Measurements from ENCODE around the gene LDHAL6A.

LDHAL6A gene

DNA sequence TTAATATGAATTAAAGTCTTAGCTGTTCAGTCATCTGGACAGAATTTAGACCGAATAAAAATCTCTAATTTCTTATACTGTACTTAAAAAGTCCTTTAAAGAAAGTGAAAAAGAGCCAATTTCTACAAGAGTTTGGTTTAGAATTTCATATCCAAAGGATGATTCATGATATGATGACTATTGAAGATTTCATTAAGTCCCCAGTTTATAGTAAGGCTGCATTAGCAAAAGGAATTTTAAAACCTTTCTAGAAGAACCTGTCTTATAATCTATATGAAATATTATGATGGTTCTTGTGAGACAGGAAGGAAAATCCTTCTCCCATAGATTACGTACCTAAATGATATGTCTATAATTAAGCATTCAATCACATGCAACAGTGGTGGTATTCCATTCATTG is 36.3 kb downstream of the LDHAL6A start:
- no peak for DNase-seq

- no peak for DNase-seq
These were observed 37.2 kb downstream of the LDHAL6A start for GRCh38 chr11:18492888-18493287.

GRCh38 chr11:18493310-18493709 is 37.7 kb downstream of the LDHAL6A start:
- DNase-seq: no peak

- no peak for DNase-seq
These were observed 39.6 kb downstream of the LDHAL6A start for GRCh38 chr11:18495271-18495670.

- DNase-seq: no peak
These were observed 40.0 kb downstream of the LDHAL6A start for GRCh38 chr11:18495703-18496102.

- no peak for DNase-seq
These were observed 42.4 kb downstream of the LDHAL6A start for GRCh38 chr11:18498039-18498438.

DNA sequence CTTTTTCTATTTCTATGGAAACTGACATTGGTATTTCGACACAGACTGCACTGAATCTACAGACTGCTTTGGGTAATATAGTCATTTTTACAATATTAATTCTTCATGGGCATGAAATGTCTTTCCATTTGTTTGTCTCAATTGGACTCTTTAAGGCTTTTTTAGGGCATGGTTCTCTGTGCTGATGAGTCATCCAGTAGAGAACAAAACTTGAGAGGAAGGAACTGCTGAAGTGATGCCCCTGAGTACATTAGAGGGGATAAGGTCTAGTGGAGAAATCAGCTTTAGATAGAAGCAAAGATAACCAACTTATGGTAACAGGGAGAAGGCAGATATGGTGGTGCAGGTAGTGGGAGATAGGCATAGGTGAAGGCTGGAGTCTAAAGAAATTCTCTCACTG is 46.0 kb downstream of the LDHAL6A start:
- no peak for DNase-seq

- no peak for DNase-seq
These were observed 46.7 kb downstream of the LDHAL6A start for GRCh38 chr11:18502352-18502751.

- no peak for DNase-seq
These were observed 65.5 kb downstream of the LDHAL6A start for GRCh38 chr11:18521122-18521521.

DNA sequence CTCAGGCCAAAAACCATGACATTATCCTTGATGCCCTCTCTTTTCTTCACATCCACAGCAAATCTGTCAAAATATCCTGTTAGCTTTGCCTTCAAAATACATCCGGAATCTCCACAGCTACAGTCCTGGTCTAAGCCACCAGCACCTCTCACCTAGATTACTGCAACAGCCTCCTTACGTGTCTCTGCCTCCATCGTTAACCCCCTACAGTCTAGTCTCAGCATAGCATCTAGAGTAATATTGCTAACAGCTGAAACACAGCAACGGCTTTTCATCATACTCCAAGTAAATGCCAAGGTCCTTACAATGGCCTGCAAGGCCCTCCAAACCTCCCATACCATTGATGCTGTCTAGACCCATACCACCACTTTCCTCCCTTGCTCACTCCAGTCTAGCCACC is 66.7 kb downstream of the LDHAL6A start:
- no peak for DNase-seq

GRCh38 chr11:18523084-18523483 is 67.4 kb downstream of the LDHAL6A start:
- no peak for DNase-seq

DNA sequence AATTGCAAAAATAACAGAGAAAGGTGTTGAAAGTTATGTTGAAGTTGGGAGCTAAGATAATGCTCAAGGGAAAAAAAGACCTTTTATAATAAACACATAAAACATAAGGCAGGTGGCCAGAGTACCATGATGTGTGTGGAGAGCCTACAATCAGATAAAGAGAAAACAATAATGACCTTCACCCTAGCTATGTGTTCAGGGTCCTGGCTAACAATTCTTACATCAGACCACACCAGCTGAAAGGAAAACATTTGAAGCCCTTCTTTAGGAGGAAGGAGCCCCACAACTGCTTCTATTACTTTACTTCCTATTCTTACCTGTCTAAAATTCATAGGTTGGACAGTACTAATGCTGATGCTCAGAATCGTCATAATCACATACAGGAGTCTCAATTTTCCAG is 68.6 kb downstream of the LDHAL6A start:
- DNase-seq: no peak

DNA sequence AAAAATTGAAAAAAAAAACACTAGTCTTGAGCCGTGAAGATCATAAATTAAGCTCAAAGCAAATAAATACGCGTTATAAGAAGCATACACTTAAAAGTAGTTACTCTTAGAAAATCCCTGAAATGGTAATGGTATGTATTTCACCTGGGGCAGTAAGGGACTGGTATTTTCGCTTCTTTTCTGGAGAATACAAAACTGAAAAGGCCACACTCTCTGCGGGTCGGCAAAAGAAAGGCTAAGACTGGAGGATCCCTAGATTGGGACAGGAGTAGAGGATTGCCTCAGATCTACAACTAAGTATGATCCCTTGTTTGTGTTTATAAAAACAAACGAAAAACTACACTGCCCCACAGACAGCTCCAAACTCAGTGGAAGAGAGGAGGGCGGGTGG is 70.5 kb downstream of the LDHAL6A start:
- no peak for DNase-seq

- DNase-seq: peak; percentile 29
These were observed 71.1 kb downstream of the LDHAL6A start, which contains the start of gene TSG101 for GRCh38 chr11:18526521-18527296. TSG101 (minus strand) TSS chr11:18526942; CDS start chr11:18526816, 126 bp downstream.

DNA sequence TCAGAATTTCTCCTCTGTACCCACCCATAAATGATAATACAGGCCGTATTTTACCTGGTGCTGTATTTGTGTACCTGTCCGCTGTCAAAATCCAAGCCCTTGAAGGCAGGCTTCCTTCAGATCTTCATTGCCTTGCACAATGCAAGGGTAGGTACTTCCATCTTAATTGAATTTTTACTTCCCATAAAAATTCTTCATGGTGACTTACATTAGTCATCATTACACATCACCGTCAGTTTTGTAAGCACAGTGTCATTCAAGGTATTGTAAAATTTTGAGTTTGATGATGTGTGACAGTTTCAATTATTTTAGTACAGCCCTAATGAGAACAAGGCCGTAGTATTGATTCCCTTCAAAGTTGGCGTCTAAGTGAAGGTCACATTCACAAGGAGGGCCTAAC is 71.9 kb downstream of the LDHAL6A start:
- no peak for DNase-seq

All from NCI-H2081 treated with DMSO at 0.1 percent for 48 hours (cell line).